Measurements from ENCODE around the gene EML6.

DNA sequence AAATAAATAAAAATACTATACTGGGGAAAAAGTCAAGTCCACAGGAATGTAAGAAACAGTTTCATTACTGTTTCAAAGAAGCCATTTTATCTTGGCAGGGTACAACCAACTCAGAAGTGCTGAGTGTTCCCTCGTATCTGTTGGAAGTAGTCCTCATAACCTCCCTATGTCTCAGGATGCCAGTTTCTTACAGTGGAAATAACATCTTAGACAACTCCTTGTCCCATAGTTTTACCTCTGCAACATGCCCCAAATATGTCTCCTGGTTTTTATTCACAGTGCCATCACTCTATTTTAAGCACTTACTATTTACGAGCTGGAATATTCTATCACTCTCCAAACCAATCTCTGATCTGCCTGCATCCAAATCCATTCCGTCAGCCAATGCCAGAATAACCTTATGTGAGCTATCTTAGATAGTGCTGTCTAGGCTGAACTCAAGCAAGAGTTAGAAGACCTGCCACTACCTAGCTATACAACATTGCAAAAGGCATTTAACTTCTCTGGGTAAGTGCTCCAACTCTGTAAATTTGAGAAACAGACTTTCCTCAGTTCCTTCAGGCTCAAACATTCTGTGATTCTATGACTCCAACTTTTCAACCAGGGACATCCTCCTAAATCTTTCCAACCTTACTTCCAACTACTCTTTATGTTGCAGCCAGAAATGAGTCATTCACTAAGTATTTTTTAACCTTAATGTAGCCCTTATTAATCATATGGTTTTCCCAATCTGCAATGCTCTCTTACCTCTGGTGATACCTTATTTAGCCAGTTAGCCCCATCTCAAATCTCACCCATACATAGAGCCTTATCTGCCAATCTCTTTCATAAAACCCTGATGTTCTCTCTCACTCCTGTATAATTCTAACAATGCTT, 260.1 kb downstream of the EML6 start:
- TF ChIP-seq, protein P1, sequence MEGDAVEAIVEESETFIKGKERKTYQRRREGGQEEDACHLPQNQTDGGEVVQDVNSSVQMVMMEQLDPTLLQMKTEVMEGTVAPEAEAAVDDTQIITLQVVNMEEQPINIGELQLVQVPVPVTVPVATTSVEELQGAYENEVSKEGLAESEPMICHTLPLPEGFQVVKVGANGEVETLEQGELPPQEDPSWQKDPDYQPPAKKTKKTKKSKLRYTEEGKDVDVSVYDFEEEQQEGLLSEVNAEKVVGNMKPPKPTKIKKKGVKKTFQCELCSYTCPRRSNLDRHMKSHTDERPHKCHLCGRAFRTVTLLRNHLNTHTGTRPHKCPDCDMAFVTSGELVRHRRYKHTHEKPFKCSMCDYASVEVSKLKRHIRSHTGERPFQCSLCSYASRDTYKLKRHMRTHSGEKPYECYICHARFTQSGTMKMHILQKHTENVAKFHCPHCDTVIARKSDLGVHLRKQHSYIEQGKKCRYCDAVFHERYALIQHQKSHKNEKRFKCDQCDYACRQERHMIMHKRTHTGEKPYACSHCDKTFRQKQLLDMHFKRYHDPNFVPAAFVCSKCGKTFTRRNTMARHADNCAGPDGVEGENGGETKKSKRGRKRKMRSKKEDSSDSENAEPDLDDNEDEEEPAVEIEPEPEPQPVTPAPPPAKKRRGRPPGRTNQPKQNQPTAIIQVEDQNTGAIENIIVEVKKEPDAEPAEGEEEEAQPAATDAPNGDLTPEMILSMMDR (IDR thresholded peaks at IDR 0.05; ENCODE audit: low read depth, low read length): no peak
- TF ChIP-seq EZH2phosphoT487 (IDR thresholded peaks at IDR 0.05; ENCODE audit: low read depth): no peak
